Measurements from ENCODE around the gene WSB1.

- TF ChIP-seq CTCF (IDR thresholded peaks at IDR 0.05) = no peak
- TF ChIP-seq POLR2AphosphoS5 (IDR thresholded peaks at IDR 0.05) = no peak
- no peak for TF ChIP-seq POLR2A (IDR thresholded peaks at IDR 0.05)
- TF ChIP-seq EP300 (IDR thresholded peaks at IDR 0.05) = no peak
Measured at GRCh38 chr17:27268394-27269085, 25.4 kb upstream of the WSB1 start.

All from gastroesophageal sphincter (tissue), 3 donors.